ENCODE data around the gene ZDHHC20.

ZDHHC20 gene

DNA sequence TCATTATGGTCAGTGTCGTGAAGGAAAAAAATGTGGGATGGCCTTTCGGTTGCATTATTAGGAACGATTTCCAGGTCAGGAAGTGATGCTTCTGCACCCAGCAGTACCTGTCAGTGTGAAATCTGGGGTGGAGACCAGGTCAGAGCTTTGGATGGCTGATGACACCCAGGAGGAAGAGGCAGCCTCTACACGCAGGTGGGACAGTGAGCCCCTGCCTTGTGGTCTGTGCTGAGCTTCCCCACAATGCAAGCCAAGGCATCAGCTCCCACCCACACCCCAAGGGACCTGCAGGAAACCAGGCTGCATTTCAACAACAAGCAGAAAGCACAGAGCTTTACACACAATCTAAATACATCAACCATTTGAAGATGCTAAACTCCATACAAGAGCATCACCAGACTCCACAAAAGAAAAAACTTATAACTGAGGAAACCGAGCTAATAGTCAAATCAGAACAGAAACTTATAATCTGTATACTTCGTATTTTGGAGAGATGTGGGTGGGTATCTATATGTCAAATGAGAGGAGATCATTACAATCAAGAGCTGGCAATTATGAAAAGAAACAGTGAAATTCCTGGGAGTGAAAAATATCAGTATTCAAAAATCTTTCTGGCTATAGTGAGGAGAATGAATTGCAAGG lies 130.1 kb downstream of the ZDHHC20 start:
- DNase-seq (ENCODE audit: low read depth in 1 of 2, low spot score in 1 of 2) = no peak

DNA sequence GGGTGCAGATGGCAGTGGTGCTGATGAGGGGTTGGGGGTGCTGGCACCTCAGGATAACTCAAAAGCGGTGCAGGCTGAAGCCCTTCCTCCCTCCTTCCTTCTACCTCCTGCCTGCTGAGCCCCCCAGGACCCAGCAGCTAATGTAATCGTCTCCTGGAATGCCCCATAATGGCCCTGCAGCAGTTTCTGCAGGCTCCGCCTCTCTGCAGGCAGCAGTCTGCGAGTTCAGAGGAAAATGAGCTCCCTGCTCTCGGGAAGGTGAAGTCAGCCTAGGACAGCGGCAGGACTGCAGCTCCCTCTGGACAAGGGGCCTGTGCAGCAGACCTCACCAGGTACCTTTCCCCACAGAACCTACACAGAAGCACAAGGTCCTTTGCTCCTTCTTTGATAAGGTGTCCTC lies 130.9 kb downstream of the ZDHHC20 start:
- no peak for DNase-seq (ENCODE audit: low read depth in 1 of 2, low spot score in 1 of 2)

DNA sequence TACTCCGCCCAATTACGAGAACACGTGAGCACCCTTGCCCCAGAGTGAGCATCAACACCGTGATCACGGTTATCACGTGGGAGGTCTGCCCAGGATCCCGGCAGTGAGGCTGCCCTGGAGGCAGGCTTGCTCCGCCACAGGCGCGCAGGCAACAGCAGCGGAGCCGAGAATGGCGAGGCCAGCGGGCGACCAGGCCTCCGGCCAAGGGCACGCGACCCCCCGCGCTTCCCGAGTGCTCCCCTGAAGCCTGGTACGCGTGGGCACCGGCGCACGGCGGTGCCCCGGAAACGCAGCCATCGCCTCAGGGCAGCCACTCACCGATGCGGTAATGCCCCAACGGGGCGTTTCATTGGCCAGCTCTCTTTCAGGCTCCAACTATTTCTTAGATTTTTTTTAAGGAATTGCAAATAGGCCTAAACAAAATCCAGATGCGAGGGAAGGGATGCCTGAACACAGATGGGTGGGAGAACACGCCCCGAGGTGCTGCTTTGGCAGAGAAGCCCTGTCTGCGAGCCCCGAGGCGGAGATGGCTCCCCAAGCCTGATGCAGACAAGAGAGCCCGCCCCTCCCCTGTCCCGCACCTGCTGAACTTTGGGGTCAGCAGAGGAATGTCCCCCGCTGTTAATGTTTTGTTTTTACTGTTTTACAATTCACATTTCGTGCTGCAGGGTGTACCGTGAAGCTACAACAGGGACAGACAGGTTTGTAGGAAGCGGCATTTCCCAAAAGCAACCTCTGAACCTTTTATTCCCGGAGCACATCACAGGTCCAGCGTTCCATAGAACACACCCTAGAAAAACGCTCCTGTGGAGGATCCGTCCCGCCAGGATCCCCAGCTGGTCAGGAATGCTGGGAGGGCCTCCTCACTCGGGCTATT lies 132.7 kb downstream of the ZDHHC20 start:
- DNase-seq (ENCODE audit: low read depth in 1 of 2, low spot score in 1 of 2) = no peak

DNA sequence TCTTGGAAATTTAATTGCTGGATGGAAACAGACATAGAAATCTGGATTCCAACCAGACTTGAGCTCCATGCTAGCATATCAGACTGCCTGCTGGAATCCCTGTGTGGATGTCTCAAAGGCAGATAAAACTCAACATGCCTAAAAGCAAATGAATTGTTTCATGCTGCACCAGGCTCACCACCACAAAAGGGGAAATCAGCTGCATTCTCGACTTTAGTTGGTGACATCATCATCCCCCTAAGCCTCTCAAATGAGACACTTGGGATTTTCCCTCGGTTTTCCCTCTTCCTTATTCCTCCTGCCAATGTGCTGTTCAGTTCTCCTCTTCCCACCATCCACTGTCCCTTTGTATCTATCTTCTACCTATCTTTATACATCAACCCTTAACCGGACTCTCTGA lies 134.3 kb downstream of the ZDHHC20 start:
- DNase-seq (ENCODE audit: low read depth in 1 of 2, low spot score in 1 of 2) = no peak

DNA sequence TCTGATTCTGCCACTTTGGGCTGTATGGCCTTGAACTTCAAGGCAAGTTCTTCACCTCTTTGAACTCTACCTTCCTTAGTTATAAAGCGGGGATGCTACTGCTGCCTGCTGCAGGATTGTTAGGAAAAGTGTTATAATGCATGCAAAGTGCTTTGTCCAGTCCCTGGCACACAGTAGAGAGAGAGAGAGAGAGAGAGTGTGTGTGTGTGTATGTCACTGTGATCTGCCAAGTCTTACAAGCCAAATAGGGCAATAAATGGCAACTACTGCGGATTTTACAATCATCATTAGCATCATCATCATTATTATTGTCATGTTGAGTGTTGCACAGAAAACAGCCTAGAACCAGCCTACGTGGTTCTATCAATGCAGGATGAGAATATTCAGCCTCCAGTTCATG lies 136.1 kb downstream of the ZDHHC20 start:
- no peak for DNase-seq (ENCODE audit: low read depth in 1 of 2, low spot score in 1 of 2)
